ENCODE results near the gene PHTF2. TPM values are rescaled to one million over a fixed set of nuclear protein-coding genes. Genes with fewer than 3 reads are reported as not detected.
"Not testable (repeated sequence)": the region's sequence is repeated elsewhere in the genome, so short reads cannot be mapped to it uniquely, and the experiment has no call there.

The PHTF2 gene
- total RNA-seq, 4 donors from 2014 or later, result 8.6 to 54.5 (median 14.5) TPM

DNA sequence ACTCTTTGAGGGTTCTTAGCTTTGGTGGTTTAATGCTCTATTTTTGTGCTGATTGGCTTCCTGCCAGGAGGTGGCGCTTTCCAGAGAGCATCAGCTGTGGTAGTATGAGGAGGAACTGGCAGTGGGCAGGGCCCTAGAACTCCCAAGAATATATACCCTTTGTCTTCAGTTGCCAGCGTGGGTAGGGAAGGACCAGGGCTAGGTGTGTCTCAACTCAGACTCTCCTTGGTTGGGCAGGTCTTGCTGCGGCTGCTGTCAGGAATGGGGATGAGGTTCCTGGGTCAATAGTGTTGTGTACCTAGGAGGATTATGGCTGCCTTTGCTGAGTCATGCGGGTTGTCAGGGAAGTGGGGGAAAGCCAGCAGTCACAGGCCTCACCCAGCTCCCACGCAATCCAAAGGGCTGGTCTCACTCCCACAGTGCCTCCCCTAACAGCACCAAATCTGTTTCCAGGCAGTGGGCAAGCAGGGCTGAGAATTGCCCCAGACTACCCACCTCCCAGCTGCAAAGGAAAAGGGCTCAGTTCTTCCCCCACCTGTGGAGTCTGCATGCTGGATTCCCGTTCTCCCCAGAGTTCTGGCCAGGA is 191.5 kb downstream of the PHTF2 start:
- Histone ChIP-seq H3K36me3 (no peaks in the 10 kb centered on the region), H3K27ac (peak overlapping the region in 1 of 4 donors; percentile 32), H3K27me3 (no peaks in the 10 kb centered on the region), H3K4me3 (no peak overlapping the region), H3K9me3 (no peaks in the 10 kb centered on the region), H3K4me1 (no peaks in the 10 kb centered on the region)
- DNase-seq, result peak in 2 of 3 donors; percentile 67
- TF ChIP-seq, protein P1, sequence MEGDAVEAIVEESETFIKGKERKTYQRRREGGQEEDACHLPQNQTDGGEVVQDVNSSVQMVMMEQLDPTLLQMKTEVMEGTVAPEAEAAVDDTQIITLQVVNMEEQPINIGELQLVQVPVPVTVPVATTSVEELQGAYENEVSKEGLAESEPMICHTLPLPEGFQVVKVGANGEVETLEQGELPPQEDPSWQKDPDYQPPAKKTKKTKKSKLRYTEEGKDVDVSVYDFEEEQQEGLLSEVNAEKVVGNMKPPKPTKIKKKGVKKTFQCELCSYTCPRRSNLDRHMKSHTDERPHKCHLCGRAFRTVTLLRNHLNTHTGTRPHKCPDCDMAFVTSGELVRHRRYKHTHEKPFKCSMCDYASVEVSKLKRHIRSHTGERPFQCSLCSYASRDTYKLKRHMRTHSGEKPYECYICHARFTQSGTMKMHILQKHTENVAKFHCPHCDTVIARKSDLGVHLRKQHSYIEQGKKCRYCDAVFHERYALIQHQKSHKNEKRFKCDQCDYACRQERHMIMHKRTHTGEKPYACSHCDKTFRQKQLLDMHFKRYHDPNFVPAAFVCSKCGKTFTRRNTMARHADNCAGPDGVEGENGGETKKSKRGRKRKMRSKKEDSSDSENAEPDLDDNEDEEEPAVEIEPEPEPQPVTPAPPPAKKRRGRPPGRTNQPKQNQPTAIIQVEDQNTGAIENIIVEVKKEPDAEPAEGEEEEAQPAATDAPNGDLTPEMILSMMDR (IDR thresholded peaks at IDR 0.05), result peak in 2 of 6 experiments; percentile 15 to 25
- TF ChIP-seq POLR2A (IDR thresholded peaks at IDR 0.05), result no peak

DNA sequence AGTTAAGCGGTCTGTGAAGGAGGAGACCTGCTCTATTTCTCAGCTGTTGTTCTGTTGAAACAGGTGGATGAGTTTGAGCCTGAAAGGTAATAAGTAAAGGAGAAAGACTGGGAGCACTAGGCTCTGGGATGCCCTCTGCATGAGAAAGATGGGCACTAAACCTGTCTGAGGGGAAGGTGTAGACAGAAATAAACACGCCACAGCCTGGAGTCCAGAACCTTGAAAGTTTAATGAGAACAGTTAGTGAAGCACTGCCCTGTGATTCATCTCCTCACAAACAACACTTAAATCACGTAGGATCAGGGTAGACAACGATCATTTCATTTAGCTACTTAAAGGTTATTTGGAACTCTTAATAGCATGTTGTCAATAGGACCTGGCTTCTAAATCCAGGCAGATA is 193.1 kb downstream of the PHTF2 start:
- Histone ChIP-seq H3K9me3 (no peaks in the 10 kb centered on the region), H3K4me3 (no peak overlapping the region), H3K27me3 (no peaks in the 10 kb centered on the region), H3K4me1 (no peaks in the 10 kb centered on the region), H3K27ac (no peak overlapping the region), H3K36me3 (no peaks in the 10 kb centered on the region)
- TF ChIP-seq POLR2A (IDR thresholded peaks at IDR 0.05), result no peak
- TF ChIP-seq, protein P1 (IDR thresholded peaks at IDR 0.05), result no peak
- DNase-seq, result no peak

DNA sequence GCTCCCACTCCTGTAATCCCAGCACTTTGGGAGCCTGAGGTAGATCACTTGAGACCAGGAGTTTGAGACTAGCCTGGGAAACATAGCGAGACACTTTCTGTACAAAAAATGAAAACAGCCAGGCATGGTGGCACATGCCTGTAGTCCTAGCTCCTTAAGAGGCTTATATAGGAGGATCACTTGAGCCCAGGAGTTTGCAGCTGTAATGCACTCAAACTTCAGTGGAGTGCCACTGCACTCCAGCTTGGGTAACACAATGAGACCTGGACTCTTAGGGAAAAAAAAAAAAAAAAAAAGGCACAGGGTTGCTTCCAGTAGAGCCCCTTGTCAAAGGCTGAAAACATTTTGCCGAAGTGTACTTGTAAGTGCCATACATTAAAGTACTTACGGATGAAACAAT is 195.3 kb downstream of the PHTF2 start:
- Histone ChIP-seq H3K4me1 (no peaks in the 10 kb centered on the region), H3K9me3 (no peaks in the 10 kb centered on the region), H3K27me3 (no peaks in the 10 kb centered on the region), H3K36me3 (no peaks in the 10 kb centered on the region), H3K4me3 (no peak overlapping the region), H3K27ac (no peak overlapping the region)
- TF ChIP-seq, protein P1 (IDR thresholded peaks at IDR 0.05), result no peak
- no peak for TF ChIP-seq POLR2A (IDR thresholded peaks at IDR 0.05)
- no peak for DNase-seq

DNA sequence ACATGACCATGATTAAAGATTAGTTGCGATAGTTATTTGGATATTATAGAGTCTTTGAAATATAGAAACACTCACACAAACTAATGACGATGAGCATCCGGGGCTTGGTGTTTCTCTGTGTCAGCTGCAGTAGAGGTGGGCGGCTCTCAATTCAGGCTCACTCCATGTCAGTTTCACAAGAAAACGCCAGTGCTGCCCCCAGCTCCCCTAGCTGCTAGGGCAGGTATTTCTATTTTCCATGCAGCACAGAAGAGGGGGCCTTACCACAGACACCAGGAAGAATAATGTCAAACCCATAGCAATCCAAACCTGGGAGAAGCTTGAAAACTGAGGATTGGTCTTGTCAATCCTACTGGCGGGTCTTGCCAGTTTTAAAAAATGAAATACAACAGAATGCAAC is 197.1 kb downstream of the PHTF2 start:
- Histone ChIP-seq H3K27ac (no peak overlapping the region), H3K4me1 (no peaks in the 10 kb centered on the region), H3K9me3 (no peaks in the 10 kb centered on the region), H3K36me3 (no peaks in the 10 kb centered on the region), H3K27me3 (no peaks in the 10 kb centered on the region), H3K4me3 (no peak overlapping the region)
- DNase-seq, result no peak
- no peak for TF ChIP-seq POLR2A (IDR thresholded peaks at IDR 0.05)
- TF ChIP-seq, protein P1 (IDR thresholded peaks at IDR 0.05), result no peak

DNA sequence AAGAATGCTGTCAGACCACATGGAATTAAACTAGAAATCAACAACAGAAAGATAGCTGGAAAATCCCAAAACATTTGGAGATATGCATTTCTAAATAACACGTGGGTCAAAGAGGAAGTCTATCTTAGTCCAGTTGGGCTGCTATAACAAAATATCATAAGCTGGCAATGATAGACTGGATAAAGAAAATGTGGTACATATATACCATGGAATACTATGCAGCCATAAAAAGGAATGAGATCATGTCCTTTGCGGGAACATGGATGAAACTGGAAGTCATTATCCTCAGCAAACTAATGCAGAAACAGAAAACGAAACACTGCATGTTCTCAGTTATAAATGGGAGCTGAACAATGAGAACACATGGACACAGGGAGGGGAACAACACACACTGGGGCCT is 200.6 kb downstream of the PHTF2 start:
- not testable (repeated sequence) for H3K36me3 ChIP-seq, DNase-seq, H3K4me1 ChIP-seq, H3K27me3 ChIP-seq, H3K4me3 ChIP-seq, H3K27ac ChIP-seq, H3K9me3 ChIP-seq

DNA sequence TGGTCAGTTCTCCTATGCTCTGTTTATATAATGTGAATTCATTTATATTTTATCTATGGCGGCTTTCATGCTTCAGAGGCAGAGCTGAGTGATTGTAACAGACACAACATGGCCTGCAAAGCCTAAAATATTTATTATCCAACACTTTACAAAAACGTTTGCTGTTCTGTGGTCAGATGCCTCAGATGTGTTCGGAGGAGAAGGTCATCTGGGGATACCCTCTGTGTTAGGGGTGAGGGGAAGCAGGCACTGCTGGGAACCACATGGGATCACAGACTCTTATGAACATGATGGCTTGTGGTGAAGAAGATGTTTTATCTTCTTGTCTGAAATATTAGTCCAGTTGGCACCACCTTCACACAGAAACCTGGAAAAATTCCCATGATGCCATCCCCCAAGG is 203.4 kb downstream of the PHTF2 start:
- no peaks in the 10 kb centered on the region for H3K4me1 ChIP-seq
- H3K27ac ChIP-seq, result no peak overlapping the region
- no peaks in the 10 kb centered on the region for H3K9me3 ChIP-seq
- no peak overlapping the region for H3K4me3 ChIP-seq
- TF ChIP-seq, protein P1 (IDR thresholded peaks at IDR 0.05), result no peak
- TF ChIP-seq POLR2A (IDR thresholded peaks at IDR 0.05), result no peak
- no peaks in the 10 kb centered on the region for H3K36me3 ChIP-seq
- no peak for DNase-seq
- H3K27me3 ChIP-seq, result no peaks in the 10 kb centered on the region

Data from Peyer's patch (tissue), 4 donors.